Psoas muscle (tissue), 8 donors: ENCODE data around the gene EHMT1. TPM values are rescaled to one million over a fixed set of nuclear protein-coding genes. Genes with fewer than 3 reads are reported as not detected.

Experiments used
- ATAC-seq, 4 donors: fragments of 200-7000 bp; cut with Tn5 transposase; one replicate each; pipeline ENCODE4 v1.9.1; 2020; ENCODE audit warnings: moderate library complexity in 3 of 4, mild to moderate bottlenecking in 2 of 4
- DNase-seq, 2 donors: peaks; one replicate each; pipeline ENCODE4 v3.0.0-alpha.2; 2020
- H3K27ac ChIP-seq: fragments of 200-600 bp; one replicate; pipeline ENCODE4 v1.8.0; 2022
- H3K27me3 ChIP-seq, 3 donors: fragments of 200-600 bp in 1 of 3; one replicate each; pipeline versions ENCODE4 v1.6.1 to v1.8.0; 2013 to 2022; ENCODE audit warnings: low read length in 2 of 3, mild to moderate bottlenecking in 2 of 3, moderate library complexity in 1 of 3; ENCODE audit not compliant: insufficient read depth in 3 of 3
- H3K36me3 ChIP-seq, 2 donors: fragments of 200-600 bp in 1 of 2; one replicate each; pipeline versions ENCODE4 v1.6.1 to v1.8.0; 2013 to 2022; ENCODE audit warnings: low read depth in 1 of 2, mild to moderate bottlenecking in 1 of 2, moderate library complexity in 1 of 2; ENCODE audit not compliant: insufficient read depth in 1 of 2
- H3K4me1 ChIP-seq: fragments of 200-600 bp; one replicate; pipeline ENCODE4 v1.8.0; 2022
- H3K4me3 ChIP-seq: fragments of 200-600 bp; one replicate; pipeline ENCODE4 v1.8.0; 2022; ENCODE audit warnings: mild to moderate bottlenecking
- H3K9me3 ChIP-seq: fragments of 200-600 bp; one replicate; pipeline ENCODE4 v1.8.0; 2022
- WGBS, 3 donors: extraction: QIAGEN DNeasy Blood & Tissue Kit; methylation state at CpG; one replicate each; pipeline versions ENCODE4 v1.1.6 to v1.1.7; 2013; 5-methylcytosine and 5-hydroxymethylcytosine counted together
- intact Hi-C, 2 donors: fragments of 100-400 bp; cut with DNase I; formaldehyde crosslinking; loops; one replicate each; pipeline versions ENCODE4 v1.11.0 to v1.14.2; 2022
- polyA plus RNA-seq, 3 donors: library from polyadenylated mRNA; stranded (reverse); fragments of 200-250 nt; gene quantifications; one replicate each; pipeline ENCODE4 v1.2.3, GENCODE V29; 2013
- total RNA-seq, 4 donors: library from RNA; stranded (reverse); fragmentation: NEBNext Ultra II Directional in 2 of 4; extraction: Animal tissue kit (Norgen Biotek cat#: 25700) in 2 of 4; gene quantifications; one replicate each; pipeline versions ENCODE4 v1.2.1 to v1.2.4, GENCODE V29; 2021 to 2023
- TF ChIP-seq, protein P1 (sequence below): fragments of 200-600 bp; IDR thresholded peaks from one replicate; pipeline ENCODE4 v1.8.0; 2022; ENCODE audit warnings: antibody characterized with exemption
- donor health status: healthy with polysubstance abuse.
- donor health status: DM: no; HTN: no; CAD: no; lungs with moderate emphysema.
- donor health status: Bipolar disorder and iron deficiency.
- donor health status: healthy.
- donor health status: DM: yes; HTN: yes; CAD: no.
- donor health status: DM: no; HTN: no; CAD: no.
- donor health status: DM: no; HTN: no; CAD: no.
- donor health status: DM: yes; HTN: yes; CAD: no.

EHMT1 gene
- total and polyA plus RNA-seq, 7 donors = 29.0 to 49.6 (median 31.2) TPM

DNA sequence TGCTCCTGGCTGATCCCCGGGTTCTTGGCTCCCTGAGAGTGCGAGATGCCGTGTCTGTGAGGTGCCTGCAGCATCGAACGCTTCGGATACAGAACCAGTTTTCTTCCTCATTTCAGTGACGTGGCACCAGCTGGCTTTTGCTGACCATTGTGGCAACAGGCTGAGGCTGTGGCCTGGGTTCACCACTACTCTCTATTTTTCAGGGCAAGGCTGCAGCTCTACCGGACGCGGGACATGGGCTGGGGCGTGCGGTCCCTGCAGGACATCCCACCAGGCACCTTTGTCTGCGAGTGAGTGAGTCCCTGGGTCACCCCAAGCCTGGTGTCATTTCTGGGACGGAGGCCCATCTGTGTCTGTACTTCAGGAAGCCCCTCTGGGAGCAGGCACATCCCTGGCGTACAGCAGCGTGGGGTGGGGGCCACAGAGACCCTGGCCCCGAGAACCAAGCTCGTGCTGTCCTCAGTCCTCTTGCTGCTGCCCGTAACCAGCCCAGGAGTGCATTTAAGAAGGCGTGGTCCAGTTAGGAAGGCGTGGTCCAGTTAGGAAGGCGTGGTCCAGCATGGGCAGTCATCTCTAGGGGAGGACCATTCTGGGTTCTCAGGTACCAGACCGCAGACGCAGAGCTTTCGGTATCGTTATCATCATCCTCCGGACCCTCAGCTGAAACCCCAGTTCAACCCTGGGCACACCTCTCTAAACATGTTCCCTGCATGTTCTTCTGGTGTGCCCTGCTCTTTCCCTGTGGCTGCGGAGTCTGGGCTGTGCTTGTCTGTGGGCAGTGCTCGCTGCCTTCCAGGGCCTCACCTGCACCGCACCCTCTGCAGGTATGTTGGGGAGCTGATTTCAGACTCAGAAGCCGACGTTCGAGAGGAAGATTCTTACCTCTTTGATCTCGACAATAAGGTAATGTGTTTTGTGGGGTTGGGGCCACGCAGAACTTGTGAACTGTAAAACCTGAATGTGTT lies 198.7 kb downstream of the EHMT1 start:
- Histone ChIP-seq H3K27ac (no peak overlapping the region), H3K4me3 (no peak overlapping the region), H3K27me3 (no peaks in the 10 kb centered on the region), H3K36me3 (peaks cover 9 to 84% of the 10 kb centered on the region in 2 donors), H3K4me1 (no peaks in the 10 kb centered on the region), H3K9me3 (no peaks in the 10 kb centered on the region)
- DNase-seq (no peak), ATAC-seq (no peak)
- WGBS, 3 donors = 97 to 98% (median 98%) methylated on average over 35 of the region's 35 CpGs
- intact Hi-C loops = no loop called here
- TF ChIP-seq, protein P1, sequence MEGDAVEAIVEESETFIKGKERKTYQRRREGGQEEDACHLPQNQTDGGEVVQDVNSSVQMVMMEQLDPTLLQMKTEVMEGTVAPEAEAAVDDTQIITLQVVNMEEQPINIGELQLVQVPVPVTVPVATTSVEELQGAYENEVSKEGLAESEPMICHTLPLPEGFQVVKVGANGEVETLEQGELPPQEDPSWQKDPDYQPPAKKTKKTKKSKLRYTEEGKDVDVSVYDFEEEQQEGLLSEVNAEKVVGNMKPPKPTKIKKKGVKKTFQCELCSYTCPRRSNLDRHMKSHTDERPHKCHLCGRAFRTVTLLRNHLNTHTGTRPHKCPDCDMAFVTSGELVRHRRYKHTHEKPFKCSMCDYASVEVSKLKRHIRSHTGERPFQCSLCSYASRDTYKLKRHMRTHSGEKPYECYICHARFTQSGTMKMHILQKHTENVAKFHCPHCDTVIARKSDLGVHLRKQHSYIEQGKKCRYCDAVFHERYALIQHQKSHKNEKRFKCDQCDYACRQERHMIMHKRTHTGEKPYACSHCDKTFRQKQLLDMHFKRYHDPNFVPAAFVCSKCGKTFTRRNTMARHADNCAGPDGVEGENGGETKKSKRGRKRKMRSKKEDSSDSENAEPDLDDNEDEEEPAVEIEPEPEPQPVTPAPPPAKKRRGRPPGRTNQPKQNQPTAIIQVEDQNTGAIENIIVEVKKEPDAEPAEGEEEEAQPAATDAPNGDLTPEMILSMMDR = no peak

DNA sequence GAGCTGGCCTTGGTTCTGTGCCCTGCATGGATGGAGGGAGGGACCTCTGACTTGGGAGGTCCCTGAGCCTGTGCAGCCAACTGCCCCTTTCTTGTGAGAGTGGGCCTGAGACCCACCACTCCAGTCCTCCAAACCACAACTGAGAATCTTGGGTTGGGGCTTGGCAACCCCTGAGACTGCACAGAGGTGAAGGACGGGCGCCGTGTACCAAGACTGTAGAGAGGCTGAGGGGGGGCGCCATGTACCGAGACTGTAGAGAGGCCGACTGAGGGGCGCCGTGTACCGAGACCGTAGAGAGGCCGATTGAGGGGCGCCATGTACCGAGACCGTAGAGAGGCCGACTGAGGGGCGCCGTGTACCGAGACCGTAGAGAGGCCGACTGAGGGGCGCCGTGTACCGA lies 199.5 kb downstream of the EHMT1 start:
- Histone ChIP-seq H3K36me3 (peaks cover 7 to 78% of the 10 kb centered on the region in 2 donors), H3K4me1 (no peaks in the 10 kb centered on the region), H3K27me3 (no peaks in the 10 kb centered on the region), H3K4me3 (no peak overlapping the region), H3K9me3 (no peaks in the 10 kb centered on the region), H3K27ac (no peak overlapping the region)
- intact Hi-C loops = no loop called here
- WGBS, 3 donors = 91 to 99% (median 92%) methylated on average over 12 to 14 of the region's 23 CpGs
- DNase-seq (no peak), ATAC-seq (no peak)
- TF ChIP-seq, protein P1 = no peak

DNA sequence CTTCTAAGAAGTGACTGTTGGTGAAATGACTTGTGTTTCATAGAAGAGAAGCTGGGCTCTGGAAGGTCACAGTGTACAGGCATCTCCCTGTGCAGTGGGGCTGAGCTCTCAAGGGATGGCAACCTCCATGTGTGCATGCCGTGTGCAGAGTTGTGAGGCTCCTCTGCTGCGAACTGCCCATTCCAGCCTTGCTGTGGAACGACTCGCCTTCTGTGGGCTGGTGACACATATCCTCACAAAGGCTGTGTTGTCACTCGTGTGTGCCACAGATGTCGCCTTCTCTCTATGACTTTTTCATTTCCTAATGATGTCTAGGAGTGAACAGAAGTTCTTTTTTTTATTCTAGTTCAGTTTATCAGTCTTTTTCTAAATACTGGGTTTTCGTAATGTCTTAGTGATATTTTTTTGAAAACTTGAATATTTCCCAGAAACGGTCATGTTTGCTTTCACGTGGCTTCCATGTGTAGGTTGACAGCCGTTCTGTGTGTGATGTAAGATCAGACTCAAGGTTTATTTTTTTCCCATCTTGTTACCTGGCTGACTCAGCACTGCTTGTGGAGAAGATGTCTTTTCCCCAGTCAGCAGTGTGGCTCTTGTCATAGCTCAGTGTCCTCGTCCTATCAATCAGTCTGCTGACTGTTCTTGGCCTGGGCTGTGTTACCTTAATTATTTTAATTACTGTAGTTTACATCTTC lies 201.5 kb downstream of the EHMT1 start:
- Histone ChIP-seq H3K4me1 (no peaks in the 10 kb centered on the region), H3K36me3 (peaks cover 3 to 74% of the 10 kb centered on the region in 2 donors), H3K27me3 (no peaks in the 10 kb centered on the region), H3K27ac (no peak overlapping the region), H3K4me3 (no peak overlapping the region), H3K9me3 (no peaks in the 10 kb centered on the region)
- intact Hi-C loops = no loop called here
- ATAC-seq (no peak), DNase-seq (no peak)
- TF ChIP-seq, protein P1 = no peak
- 95 to 98% (median 97%) methylated on average over 11 of the region's 11 CpGs for WGBS, 3 donors

GRCh38 chr9:137823986-137824771 lies 205.4 kb downstream of the EHMT1 start:
- Histone ChIP-seq H3K4me1 (no peaks in the 10 kb centered on the region), H3K9me3 (no peaks in the 10 kb centered on the region), H3K27ac (no peak overlapping the region), H3K4me3 (no peak overlapping the region), H3K36me3 (peaks cover 0 to 60% of the 10 kb centered on the region in 2 donors), H3K27me3 (no peaks in the 10 kb centered on the region)
- no peak for ATAC-seq
- WGBS, 3 donors = 89 to 96% (median 93%) methylated on average over 10 of the region's 10 CpGs
- TF ChIP-seq, protein P1 = no peak
- no peak for DNase-seq
- intact Hi-C loops = no loop called here
